CD4-positive, alpha-beta T cell treated with Interleukin-1 beta for 1 hour (primary cell): Measurements from ENCODE around the gene NALCN.

ENCODE experiments used
- DNase-seq, 2 donors: peaks; one replicate each; pipeline ENCODE4 v3.0.0-alpha.2; 2020 to 2022

The NALCN gene

DNA sequence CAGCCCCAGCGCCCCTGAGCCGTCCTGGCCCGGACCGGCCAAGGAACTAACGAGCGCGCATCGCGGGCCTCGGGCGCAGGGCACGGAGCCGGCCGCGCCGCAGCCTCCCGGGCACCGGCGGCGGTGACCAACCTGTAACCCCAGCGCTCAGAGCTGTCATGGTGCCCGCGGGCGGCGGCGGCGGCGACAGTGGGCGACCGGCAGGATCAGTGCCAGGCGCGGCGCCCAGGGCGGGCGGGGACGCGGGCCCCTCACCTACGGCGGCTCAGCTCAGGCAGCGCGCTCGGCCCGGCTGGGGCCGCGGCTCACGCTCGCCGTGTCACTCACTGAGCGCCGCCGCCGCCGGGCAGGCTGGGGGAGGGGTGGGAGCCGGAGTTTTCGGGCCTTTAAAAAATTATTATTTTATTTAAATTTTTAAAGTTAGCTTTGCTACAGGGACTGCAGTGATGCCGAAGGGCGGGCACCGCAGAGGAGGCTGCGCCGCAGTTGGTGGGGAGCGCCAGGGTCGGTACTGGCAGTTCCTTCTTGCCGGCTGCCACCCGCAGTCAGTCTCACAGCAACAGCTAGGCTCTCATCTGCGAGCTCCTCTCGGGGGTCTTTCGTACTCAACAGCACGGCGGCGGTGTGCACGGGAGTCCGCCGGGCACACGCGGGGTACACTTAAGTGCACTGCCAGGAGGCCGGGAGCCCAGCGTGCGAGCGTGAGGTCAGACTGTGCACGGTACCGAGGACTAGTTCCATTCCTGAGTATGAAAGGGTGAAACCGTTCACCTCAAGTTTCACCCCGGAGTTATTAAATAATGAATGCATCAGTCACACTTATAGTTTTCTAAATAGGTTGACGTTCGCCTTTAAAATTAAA lies at the start of gene NALCN:
Gene NALCN, minus strand, starts transcription at position 328 of the 862 bp plus-strand sequence. CDS start 17,382 bp downstream, outside the sequence.
- no peak for DNase-seq

DNA sequence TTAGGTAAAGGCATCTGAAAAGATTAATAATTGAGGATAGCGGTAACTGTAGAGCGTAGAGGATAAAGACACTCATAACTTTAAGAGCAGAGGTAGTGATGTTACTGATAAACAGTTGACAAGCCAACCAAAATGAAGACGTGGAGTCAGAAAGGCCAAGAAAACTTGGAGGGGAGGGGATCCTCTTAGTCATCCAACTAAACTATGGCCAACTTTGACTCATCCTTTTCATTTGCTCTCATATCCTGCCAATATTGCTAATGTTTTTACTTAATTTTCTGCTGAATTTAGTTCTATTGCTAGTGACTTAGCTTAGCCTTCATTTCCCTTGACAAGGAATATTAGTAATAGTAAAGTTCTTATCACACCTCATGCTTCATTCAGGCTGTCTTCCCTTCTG lies 49.6 kb upstream of the NALCN start:
- no peak for DNase-seq

DNA sequence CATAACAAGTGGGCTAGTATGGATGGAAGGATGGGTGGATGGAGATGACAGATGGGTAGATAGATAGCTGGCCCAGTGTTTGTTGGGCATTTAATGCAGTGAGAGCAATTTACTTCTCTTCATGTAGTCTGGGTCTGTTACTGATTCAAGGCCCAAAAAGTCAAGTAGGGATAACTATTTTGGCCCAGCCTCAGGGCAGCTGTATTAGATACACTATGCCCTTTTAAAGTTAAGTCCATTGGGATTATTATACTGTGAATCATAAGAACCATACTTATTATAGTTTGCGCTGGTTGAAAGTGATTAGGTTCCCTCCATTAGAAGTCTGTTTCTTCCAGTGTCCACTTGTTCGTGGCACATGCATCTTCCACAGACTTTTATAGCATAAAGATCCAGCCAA lies 40.9 kb upstream of the NALCN start:
- no peak for DNase-seq

DNA sequence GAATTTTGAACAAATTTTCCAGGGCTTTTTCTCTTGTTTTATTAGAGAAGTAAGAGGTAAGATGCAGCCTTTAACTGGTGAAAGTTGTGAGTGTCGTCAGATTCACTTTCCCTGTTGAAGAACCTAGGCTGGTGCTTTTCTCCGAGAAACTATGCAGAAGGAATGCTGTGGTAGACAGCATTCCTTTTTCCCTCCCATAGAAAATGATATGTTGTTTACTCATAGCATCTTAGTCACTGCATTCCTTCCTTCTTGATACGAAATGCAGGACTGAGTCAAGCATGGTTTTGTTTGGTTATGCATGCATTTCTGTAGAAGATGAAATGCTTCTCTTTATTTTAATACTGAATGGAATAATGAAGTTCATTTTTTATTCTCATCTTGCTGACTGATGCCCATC lies 39.6 kb upstream of the NALCN start:
- DNase-seq, result no peak

DNA sequence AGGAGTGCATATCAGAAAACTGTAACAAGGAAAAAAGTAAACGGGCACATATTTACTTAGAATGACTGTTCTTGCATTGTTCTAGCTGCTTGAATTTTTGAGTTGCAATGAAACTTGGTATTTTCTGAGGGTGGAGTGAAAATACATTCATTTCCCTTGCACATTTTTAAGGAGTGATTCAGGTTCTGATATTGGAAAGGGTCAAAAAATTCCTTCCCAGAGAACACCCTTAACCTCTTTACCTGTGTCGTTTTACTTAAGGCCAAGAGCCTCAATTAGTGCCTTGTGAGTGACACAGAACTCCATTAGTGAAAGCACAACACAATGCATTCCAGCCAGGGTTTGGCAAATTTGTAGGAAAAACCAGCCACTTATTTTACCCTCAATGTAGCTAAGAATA lies 38.5 kb upstream of the NALCN start:
- DNase-seq, result no peak

DNA sequence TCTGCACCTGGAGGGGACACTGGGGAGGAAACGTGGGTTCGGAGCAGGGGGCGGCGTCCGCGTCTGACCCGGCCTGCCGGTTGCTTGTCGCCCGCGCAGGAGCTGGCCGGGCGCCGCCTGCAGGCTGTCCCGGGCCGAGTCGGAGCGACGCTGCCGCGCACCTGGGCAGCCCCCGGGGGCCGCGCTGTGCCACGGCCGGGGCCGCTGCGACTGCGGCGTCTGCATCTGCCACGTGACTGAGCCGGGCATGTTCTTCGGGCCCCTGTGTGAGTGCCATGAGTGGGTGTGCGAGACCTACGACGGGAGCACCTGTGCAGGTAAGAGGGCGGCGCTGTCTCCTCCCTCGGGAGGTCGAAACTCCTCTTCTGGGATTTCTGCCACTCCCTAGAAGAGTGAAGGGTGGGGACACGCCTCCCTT lies 37.5 kb upstream of the NALCN start:
- DNase-seq, result no peak

DNA sequence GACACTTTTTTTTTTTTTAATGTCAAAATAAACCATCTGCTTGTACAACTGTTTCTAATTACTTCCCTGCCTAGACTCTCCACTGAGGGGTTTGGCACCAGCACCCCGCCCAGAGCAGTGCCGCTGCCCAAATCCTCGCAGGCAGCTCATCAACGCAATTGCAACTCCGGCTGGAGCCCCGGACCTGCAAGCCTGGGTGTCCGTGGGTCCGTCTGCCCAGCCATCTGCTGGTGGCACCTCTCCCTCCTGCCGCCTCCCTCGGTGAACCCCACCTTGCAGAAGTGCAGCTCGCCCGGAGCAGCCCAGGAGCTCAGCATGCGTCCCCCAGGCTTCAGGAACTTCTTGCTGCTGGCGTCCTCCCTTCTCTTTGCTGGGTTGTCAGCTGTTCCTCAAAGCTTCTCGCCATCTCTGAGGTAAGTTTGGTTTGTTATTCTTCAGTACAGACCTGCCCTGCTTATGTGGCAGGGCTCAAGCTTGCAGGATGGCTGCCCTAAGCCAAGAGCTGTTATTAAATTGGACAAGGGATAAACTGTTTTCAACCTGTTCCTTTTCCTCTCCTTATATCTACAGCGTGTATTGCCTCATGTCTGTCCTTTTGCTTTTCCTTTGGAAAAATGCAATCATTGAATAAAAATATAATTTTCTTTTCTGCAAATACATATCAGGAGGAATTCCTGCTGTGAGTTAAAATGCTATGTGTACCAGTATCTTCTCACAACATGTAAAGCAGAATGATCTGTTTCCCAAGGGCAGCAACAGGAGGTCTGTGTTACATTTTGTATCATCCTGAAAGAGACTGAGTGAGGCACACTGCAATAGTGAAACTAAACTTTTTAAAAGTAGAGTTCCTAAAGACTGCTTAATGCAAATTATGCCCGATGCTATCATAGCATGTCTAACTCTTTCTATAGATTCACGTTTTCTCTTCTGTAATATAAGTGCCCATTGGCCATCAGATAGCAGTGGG lies 36.5 kb upstream of the NALCN start, which contains the start of gene ITGBL1:
Gene ITGBL1, plus strand, starts transcription at position 157 of the 967 bp plus-strand sequence. Its CDS starts 159 bp downstream, at position 316.
- no peak for DNase-seq

DNA sequence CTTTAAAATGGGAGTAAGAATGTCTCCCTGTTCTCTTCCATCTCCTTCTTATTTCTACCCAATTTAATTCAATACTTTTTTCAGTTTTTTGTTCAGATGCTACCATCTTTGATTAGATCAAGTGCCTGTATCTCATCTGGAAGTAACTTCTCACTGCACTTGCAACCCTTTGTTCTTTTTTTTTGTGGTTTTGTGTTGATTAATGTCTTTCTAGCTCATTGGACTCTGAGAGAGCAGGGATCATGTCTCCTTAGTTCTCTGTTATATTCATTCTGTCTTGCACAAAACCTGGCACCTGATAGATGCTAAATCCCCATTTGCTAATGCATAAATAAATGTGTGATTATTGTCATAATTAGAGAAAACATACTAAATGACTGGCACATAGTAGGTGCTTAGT lies 35.3 kb upstream of the NALCN start:
- DNase-seq, result no peak

DNA sequence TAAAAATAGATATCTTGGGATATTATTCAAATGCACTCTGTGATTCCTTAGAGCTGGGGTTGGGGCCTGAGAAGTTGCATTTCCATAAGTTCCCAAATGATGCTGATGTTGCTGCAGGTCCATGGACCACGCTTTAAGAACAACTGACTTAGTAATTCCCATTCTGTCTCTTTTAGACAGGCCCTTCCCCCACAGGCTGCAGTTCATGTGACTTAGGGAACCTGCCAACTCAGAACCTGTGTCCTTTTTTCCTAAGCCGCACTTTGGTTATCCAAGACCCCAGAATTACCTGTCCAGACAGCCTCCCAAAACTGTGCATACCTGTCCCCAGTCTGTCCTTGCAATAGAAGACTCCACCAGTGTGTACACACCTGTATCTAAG lies 34.4 kb upstream of the NALCN start:
- no peak for DNase-seq

DNA sequence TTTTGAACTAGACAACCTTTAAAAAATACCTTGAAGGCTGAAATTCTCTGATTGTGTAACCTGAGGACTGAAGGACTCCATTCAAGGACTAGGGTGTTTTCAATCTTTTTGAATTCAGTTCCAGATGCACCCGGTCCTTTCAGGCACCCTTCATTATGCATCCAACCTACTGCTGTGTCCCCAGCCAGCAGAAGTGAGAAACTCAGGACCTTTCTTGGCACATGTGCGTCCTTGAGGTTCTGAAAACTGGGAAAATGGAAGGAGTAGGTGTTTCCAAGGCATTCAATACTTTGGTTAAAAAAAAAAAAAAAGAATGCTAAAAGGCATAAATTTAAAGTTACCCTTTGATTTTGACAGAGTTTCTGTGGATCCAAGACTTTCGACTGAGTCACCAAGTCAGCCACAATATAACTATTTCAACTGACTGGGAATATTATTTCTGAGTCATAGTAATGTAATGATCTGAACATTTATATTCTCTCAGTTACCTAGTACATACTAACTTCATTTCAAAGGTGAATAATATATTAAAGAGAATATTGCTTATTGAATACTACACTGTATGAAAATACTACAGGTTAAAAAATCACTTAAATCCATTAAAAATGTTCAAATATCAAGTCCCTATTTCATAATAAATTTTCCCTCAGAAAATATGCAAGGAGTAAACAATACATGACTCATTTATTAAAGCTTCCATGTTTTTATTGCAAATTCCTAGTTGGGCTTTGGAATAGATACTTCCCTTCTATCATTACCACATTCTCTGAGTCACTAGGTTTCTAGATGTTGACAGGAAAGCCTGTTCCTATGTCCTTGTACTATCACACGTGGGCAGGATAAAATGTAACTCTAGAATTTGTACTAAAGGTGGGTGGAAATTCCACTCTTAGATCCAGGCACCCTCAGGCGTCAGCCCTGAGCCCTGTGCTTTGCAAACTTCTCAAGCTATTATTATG lies 33.8 kb upstream of the NALCN start:
- DNase-seq, result no peak

DNA sequence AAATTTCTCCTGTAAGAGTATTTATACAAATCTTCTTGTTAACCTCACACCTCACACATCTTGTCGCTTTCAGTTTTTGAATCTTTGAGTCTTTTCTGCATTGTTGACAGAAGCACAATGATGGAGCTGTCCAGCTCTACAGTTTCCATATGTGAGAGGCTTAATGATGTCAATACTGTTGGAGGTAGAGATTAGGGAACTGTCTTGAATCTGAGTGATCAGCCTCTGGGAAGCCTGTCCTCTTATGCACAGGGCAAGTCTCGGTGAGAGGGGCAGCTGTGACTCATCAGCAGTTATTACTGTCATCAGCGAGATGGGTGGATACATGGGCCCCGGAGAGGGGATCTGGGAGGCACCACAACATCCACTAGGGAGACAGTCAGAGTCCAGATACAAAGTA lies 31.5 kb upstream of the NALCN start:
- no peak for DNase-seq

DNA sequence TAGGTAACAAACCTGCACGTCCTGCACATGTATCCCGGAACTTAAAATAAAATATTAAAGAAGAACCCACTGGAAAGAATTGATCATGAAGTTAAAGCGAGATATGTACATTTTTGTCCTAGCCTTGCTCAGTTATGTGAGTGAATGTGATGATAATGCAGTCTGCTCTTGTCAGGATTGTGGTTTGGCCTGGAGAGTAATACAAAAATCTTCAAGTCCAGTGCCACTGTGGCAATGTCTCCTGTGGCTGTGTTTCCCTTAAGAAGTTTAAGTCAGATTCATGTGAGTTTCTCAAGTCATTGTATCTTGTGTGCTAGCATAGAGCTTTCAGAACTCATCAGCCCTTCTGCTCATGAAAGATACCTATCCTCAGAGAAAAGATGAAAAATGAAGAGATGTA lies 18.2 kb upstream of the NALCN start:
- DNase-seq, result no peak

DNA sequence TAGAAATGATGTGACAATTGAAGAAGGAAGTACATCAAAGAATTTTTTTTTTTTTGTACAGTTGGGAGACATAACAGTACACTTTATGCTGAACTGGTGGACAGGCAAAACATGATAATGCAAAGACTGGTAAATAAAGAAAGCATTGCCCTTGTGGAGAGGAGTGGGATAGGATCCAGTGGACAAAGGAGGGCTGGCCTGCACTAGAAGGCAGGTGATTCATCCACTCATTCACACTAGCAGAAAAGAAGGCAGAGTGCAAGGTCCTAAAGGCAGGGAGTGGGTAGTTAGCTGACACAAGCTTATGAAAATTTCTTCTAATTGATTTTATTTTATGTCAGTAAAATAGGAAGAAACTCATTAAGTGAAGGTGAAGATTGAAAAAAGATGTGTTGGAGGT lies 17.6 kb upstream of the NALCN start:
- DNase-seq, result no peak

DNA sequence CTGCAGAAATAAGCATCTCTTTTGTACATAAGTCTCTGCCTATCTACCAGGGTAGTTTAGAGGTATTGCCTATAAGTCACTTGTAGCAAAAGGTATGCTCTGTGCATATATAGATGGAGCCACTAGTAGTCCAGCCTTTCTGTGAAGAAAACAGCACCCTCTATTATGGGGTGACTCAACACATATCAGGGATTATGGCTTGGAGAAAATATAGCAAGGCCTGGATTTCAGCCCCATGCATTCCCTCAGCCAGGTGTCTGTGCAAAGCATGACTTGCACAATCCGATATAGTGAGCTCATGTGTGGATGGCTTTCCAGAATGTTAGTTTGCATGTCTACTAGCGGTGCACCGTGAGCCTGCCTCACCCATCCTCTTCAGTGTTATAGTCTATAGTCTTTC lies 13.4 kb upstream of the NALCN start:
- DNase-seq, result no peak

DNA sequence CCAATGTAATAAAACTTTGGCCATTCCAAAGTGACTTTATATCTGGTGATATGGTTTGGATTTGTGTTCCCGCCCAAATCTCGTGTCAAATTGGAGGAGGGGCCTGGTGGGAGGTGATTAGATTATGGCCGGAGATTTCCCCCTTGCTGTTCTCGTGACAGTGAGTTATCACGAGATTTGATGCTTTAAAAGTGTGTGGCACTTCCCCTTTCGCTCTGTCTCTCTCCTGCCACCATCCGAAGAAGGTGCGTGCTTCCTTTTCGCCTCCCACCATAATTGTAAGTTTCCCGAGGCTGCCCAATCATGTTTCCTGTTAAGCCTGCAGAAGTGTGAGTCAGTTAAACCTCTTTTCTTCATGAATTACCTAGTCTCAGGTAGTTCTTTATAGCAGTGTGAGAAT lies 9.3 kb upstream of the NALCN start:
- no peak for DNase-seq

DNA sequence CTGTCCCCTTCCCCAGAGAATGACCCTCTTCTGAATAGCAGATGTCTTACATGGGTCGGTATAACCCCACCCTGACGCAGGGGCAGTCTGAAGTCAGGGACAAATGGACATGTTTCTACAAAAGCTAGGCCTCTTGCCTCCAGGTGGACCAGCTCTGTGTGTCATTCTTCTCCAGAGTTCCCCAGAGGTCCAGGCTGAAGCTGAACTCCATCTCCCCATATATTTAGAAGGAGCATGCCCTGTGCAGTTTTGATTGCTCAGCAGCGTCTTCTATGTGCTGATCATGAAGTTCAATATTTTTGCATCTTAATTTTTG lies 8.8 kb upstream of the NALCN start:
- no peak for DNase-seq

DNA sequence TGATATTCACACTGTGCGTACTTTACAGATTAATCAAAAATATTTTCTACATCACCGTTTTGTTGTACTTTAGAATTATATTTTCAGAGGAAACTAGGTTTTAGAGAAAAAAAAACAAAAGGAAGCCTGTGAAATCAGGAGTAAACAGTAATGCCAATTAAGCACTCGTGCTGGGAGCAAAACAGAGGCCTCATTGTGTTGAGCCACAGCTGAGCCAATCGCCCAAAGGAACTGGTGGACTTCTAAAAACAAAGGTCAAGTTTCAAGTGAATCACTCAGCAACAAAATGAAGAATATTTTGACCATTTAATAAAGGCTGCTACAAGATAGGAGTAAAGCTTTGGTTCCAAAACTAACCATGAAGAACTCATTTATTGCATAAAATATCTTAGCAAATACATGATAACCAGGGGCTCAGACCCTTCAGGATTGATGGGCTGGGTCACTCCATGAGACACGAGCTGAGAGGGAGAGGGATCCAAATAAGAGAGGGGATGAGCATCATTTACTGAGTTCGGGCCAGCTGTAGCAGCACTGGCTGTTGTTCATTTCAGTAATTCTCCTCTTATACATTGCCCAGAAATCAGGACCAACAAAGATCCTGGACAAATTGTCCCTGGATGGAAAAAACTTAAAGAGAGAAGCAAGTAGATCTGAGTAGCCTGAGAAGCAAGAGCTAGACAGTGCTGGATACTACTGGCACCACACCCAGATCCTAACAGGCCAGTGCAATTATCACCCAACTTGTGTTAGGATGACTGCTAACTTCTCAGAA lies 8.3 kb upstream of the NALCN start:
- no peak for DNase-seq

DNA sequence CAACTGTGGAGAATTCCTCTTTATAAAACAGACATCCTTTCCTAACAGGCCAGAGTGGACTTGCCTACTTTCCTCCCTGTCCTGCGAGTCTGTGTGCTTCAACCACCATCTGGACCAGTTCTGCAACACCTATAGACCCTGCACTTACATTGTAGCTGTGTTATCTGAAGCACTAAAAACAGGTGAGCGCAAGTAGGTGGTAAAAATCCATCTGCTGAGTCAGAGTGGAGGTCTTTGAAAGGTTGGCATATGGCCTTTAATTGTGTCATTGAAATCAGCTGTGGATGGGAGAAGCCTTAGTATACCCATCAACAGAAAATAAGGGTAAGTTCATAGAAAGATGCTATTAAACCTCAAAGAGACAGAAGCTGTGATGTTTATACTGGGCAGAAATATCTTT lies 7.6 kb upstream of the NALCN start:
- DNase-seq, result no peak

DNA sequence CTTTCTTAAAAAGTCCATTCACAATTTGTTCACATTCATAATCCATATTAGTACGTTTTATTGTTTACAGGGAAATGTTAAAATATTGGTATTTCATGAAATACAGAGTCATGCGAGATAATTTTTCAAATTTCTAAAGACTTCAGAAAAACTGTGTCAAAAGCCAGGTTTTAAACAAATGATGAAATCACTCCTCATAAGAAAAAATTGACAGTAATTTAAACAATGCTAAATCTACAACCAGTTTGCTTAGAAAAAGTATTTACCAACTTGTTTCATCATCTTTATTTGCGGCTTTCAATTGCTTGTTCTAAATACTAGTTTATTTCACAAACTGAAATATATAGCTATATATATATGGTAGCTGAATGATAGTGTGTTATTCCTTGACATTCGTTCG lies 1.2 kb upstream of the NALCN start:
- DNase-seq, result no peak

DNA sequence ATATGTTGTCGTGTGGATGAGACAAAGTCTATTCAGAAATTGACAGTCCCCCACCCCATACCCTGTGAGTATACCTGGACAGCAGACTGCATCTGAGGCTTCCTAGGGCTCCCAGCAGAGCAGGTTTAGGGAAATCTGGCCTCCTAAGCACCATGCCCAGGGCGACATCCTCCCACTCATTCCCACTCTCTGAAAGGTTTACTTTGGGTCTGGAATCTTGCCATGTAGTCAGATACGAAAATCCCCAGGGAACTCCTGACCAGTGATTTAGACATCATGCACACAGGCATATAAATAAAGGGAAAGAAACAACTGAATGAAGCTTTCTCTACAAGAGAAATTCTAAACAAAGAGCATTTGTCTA lies 717 bp upstream of the NALCN start:
- no peak for DNase-seq

DNA sequence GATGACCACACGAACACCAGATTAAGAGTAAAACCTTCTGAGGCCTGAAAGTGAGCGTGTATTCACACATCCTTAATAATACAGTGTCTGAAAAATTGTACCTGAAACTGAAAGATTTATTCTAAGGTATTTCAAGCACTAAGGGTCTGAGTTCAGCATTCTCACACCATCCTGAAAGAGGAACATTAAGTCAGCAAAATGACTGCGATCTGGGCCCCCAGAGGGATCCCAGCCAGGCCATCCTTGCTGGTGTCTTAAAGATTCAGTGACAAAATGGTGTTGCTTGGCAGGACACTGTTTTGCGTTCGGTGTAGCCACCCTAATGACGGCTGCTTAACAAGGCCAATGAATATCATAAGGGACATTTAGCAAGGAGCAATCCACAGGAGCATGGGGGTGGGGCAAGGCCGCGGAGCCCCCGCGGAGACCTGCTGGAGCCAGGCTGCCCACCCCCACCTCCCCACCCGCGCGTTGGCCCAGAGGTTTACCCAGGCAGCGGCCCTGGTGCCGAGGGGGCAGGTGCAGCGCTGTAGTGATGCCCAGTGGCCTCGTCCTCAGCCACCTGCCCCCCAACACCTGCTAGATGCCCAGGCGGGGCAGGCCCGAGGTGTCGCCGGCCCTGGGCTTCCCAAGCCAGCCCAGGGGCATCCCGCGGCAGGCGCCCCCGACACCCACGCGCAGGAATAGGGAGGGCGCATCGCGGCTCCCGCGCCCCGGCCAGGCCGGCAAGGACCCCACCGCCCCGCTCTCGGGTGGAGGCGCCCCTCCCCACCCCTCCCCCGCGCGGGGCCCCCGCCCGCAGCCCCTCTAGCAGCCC lies 742 bp downstream of the NALCN start:
- no peak for DNase-seq
